Embryonic facial prominence (tissue), 1 donor: ENCODE data around the gene KCNG2.

Experiments
- DNase-seq: peaks from one replicate; pipeline ENCODE4 v3.0.0-alpha.2; 2016; ENCODE audit errors: extremely low spot score

KCNG2 gene

GRCh38 chr18:79768745-79769144 is 29.0 kb upstream of the KCNG2 start:
- no peak for DNase-seq

- no peak for DNase-seq
Observed at GRCh38 chr18:79769698-79770500, 27.8 kb upstream of the KCNG2 start.

- DNase-seq: no peak
Observed at GRCh38 chr18:79770501-79770815, 27.3 kb upstream of the KCNG2 start.

GRCh38 chr18:79770826-79771225 is 26.9 kb upstream of the KCNG2 start:
- no peak for DNase-seq

GRCh38 chr18:79771446-79772107 is 26.2 kb upstream of the KCNG2 start:
- DNase-seq: no peak

GRCh38 chr18:79772108-79772864 is 25.5 kb upstream of the KCNG2 start:
- no peak for DNase-seq

GRCh38 chr18:79772865-79773696 is 24.7 kb upstream of the KCNG2 start:
- DNase-seq: no peak

GRCh38 chr18:79774111-79774510 is 23.6 kb upstream of the KCNG2 start:
- no peak for DNase-seq

GRCh38 chr18:79775441-79776221 is 22.1 kb upstream of the KCNG2 start:
- DNase-seq: no peak

GRCh38 chr18:79776674-79777073 is 21.1 kb upstream of the KCNG2 start:
- DNase-seq: no peak

- DNase-seq: no peak
Observed at GRCh38 chr18:79778291-79778791, 19.4 kb upstream of the KCNG2 start.

GRCh38 chr18:79779021-79779699 is 18.6 kb upstream of the KCNG2 start:
- DNase-seq: no peak

GRCh38 chr18:79779700-79780190 is 18.0 kb upstream of the KCNG2 start:
- no peak for DNase-seq

GRCh38 chr18:79780547-79780946 is 17.2 kb upstream of the KCNG2 start:
- no peak for DNase-seq

GRCh38 chr18:79781331-79781941 is 16.3 kb upstream of the KCNG2 start:
- DNase-seq: no peak

GRCh38 chr18:79782566-79783308 is 15.0 kb upstream of the KCNG2 start:
- no peak for DNase-seq

GRCh38 chr18:79784071-79784913 is 13.4 kb upstream of the KCNG2 start:
- no peak for DNase-seq
